Raji (cell line): Measurements from ENCODE around the gene MSANTD2.

Source experiments
- POLR2A ChIP-seq: IDR thresholded peaks from 2 replicates; pipeline ENCODE4 v1.6.1; 2011; ENCODE audit warnings: low read depth, low read length, control low read depth; ENCODE audit not compliant: insufficient read depth

MSANTD2 gene

GRCh38 chr11:124801014-124801413, 808 bp upstream of the MSANTD2 start:
- no peak for TF ChIP-seq POLR2A

- no peak for TF ChIP-seq POLR2A
Measured at GRCh38 chr11:124799348-124800225, 619 bp downstream of the MSANTD2 start.

- no peak for TF ChIP-seq POLR2A
Measured at GRCh38 chr11:124798991-124799347, 1.2 kb downstream of the MSANTD2 start.

- TF ChIP-seq POLR2A = no peak
Measured at GRCh38 chr11:124796312-124796711, 3.9 kb downstream of the MSANTD2 start.

- TF ChIP-seq POLR2A = no peak
Measured at GRCh38 chr11:124793466-124794278, 6.5 kb downstream of the MSANTD2 start.

GRCh38 chr11:124791626-124792341, 8.4 kb downstream of the MSANTD2 start:
- TF ChIP-seq POLR2A = no peak

GRCh38 chr11:124788521-124788920, 11.7 kb downstream of the MSANTD2 start:
- TF ChIP-seq POLR2A = no peak

- TF ChIP-seq POLR2A = no peak
Measured at GRCh38 chr11:124784051-124784450, 16.2 kb downstream of the MSANTD2 start.

GRCh38 chr11:124783002-124783401, 17.2 kb downstream of the MSANTD2 start:
- TF ChIP-seq POLR2A = no peak

- no peak for TF ChIP-seq POLR2A
Measured at GRCh38 chr11:124779568-124779967, 20.6 kb downstream of the MSANTD2 start.

GRCh38 chr11:124778281-124778680, 21.9 kb downstream of the MSANTD2 start:
- TF ChIP-seq POLR2A = no peak

GRCh38 chr11:124776865-124777645, 23.2 kb downstream of the MSANTD2 start:
- no peak for TF ChIP-seq POLR2A

- TF ChIP-seq POLR2A = no peak
Measured at GRCh38 chr11:124769806-124770774, 30.1 kb downstream of the MSANTD2 start.
